Measurements from ENCODE around the gene MTG1.
"Not testable (repeated sequence)": the region's sequence is repeated elsewhere in the genome, so short reads cannot be mapped to it uniquely, and the experiment has no call there.

MTG1 gene

DNA sequence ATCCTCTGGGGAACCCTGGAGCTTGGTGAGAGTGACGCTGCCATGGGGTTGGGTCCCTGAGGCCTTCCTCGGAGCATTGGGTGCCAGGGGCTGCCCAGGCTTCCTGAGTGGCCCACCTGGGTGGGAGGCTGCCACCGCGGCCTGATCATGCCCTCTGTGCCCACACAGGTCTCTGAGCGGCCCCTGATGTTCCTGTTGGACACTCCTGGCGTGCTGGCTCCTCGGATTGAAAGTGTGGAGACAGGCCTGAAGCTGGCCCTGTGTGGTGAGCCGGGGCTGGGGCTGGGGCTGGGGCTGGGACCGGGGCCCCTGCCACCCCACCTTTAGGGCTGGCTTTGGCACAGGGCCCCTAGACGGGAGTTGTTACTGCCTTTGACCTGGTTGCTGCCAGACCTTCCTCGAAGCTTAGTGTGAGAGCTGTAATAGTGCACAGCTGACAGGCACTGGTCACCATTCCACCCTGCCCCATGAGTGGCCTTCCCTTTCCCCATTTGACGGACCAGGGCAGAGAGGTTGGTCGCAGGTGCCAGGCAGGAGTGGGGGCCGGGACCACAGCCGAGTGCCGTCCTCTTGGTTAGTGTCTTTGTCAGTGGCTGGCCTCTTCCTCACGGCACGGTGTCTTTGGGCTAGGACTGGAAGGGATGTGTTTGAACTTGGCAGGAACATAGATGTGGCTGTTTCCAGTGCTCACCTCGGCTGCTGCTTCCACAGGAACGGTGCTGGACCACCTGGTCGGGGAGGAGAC, 8.2 kb downstream of the MTG1 start:
- DNase-seq: no peak

DNA sequence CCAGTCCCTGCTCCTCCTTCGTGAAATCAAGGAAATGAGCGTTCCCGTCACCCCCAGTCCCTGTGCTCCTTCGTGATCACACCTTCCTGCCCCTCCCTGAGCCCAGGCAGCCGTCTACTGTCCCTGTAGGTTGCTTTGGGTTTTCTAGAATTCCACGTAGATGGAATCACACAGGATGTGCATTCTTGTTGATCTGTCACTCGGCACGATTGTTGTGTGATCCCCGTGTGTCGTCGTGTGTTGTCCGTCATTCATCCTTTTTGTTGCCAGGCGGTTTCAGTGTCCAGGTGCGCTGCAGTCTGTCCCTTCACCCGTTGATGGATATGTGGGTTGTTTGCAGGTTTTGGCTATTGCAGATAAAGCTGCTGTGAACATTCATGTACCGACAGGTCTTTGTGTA, 9.4 kb downstream of the MTG1 start:
- DNase-seq: no peak

DNA sequence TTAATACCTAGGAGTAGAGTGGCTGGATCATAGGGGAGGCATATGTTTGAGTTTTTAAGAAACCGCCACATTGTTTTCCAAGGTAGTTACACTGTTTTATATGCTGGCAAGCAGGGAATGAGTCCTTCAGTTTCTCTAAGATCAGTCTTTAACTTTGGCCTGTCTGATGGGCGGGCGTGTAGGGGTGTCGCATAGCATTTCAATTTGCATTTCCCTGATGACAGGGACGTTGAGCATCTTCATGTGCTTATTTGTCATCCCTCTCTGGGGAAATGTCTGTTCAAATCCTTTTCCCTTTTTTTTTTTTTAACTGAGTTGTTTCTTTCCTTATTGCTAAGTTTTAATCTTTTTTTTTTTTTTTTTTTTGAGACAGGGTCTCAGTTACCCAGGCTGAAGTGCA, 9.8 kb downstream of the MTG1 start:
- no peak for DNase-seq

DNA sequence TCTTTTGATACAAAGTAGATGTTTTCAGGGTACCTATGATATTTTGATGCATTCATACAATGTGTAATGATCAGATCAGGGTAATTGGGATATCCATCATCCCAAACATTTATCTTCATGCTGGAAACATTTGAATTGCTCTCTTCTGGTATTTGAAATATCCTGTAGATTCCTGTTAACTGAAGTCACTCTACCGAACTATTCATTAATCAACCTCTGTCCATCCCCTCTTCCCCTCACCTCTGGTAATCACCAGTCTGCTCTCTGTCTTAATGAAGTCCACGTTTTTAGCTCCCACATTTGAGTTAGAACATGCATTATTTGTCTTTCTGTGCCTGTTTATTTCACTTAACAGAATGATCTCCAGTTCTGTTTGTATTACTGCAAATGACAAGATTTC, 11.3 kb downstream of the MTG1 start:
- no peak for DNase-seq

DNA sequence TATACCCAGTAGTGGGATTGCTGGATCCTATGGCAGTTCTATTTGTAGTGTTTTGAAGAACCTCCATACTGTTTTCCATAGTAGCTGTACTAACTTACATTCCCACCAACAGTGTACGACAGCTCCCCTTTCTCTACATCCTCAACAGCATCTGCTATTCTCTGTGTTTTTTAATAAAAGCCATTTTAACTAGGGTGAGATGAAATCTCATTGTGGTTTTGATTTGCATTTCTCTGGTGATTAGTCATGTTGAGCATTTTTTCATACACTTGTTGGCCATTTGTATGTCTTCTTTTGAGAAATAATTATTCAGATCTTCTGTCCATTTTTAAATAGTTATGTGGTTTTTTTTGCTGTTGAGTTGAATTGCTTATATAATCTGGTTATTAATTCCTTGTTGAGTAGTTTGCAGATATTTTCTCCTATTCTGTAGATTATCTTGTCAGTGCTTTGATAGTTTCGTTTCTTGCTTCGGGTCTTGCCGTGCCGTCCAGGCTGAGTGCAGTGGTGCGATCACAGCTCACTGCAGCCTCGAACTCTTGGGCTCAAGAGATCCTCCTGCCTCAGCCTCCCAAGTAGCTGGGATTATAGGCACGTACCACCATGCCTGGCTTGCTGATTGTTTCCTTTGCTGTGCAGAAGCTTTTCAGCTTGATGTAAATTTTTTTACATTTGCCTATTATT, 12.0 kb downstream of the MTG1 start:
- no peak for DNase-seq

DNA sequence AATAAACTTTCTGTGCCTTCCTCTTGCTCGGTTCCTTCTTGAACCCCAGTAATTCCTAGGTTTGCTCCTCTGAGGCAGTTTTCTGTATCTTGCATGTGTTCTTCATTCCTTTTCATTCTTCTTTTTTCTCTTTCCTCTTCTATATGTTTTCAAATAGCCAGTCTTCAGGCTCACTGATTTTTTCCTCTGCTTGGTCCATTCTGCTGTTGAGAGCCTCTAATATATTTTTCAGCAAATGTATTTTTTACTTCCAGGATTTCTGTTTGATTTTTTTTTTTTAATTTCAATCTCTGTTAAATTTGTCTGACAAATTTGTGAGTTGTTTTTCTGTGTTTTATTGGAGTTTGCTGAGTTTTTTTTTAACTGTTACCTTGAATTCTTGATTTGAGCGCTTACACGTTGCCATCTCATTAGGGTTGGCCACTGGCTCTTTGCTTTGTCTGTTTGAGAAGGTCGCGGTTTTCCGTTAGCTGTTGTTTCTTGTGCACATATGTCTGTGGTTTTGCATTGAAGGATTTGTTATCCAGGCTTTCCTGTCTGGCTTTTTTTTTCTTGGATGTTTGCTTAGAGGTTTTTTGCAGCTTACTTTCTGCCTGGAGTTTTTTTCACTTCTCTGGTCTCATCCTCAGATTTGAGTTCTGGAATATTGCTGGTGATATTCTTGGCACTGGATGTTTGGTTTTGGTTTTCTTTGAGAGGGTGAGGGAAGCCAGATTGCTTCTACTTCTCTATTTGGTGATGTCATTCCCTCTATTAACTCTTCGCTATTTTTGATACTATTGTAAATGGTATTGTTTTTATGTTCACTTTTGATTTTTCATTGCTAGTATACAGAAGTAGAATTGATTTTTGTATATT, 17.8 kb downstream of the MTG1 start:
- no peak for DNase-seq

DNA sequence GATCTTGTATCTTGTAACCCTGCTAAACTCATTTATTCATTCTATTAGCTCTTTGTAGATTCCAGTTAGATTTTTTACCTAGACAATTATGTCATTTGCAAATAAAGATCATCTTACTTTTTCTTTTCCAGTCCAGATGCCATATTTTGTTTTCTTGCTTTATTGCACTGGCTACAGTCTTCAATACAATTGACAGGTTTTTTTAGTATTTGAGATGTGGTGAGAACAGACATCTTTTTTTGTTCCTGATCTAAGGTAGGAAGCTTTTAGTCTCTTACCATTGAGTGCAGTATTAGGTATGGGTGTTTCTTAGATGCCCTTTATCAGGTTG, 18.4 kb downstream of the MTG1 start:
- DNase-seq: no peak

DNA sequence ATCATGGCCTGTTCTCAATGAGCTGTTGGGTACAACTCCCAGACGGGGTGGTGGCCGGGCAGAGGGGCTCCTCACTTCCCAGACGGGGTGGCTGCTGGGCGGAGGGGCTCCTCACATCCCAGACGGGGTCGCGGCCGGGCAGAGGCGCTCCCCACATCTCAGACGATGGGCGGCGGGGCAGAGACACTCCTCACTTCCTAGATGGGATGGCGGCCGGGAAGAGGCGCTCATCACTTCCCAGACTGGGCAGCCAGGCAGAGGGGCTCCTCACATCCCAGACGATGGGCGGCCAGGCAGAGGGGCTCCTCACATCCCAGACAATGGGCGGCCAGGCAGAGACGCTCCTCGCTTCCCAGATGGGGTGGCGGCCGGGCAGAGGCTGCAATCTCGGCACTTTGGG, 20.4 kb downstream of the MTG1 start:
- DNase-seq: not testable (repeated sequence)

DNA sequence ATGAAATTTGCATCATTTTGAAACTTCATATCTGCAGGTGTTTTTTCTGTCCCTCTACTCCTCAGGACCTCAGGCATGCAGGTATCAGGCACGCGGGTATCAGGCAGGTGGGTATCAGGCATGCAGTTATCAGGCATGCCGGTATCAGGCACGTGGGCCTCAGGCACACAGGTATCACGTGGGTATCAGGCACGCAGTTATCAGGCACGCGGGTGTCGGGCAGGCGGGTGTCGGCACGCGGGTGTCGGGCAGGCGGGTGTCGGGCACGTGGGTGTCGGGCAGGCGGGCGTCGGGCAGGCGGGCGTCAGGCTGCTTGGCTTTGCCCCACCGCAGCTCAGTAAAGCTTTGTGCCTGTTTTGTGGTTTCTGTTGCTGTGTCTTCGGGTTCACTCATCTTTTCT, 21.8 kb downstream of the MTG1 start:
- no peak for DNase-seq

DNA sequence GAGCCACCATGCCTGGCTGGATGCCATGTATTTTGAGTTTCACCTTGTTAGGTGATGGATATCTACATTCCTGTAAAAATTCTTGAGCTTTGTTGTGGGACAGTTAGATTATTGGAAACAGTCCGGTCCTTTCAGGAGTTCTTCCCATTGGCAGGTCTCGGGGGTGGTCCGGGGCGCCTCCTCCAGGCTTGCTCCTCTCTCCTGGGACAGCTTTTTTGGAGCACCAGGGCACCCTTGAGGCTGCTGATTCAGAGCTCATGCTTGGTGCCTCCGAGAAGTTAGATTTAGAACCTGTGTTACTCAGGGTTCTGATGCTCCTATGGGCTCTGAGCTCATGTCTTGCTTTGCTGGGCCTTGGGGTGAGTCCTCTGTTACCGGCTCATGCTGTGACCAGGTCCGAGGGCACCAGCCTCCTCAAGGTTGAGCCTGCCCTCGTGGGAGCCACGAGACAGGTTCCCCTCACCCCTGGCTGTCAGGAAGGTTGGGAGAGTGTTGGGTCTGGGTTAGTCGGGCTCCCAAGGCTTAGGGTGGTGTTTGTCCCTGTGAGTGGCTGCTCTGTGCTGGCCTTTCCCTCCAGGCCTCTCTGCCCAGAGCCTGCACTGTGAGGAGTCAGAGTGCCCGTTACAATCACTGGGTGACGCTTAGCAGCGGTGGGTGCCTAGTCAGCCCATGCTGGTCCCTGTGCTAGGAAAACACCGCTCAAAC, 24.5 kb downstream of the MTG1 start:
- DNase-seq: no peak

DNA sequence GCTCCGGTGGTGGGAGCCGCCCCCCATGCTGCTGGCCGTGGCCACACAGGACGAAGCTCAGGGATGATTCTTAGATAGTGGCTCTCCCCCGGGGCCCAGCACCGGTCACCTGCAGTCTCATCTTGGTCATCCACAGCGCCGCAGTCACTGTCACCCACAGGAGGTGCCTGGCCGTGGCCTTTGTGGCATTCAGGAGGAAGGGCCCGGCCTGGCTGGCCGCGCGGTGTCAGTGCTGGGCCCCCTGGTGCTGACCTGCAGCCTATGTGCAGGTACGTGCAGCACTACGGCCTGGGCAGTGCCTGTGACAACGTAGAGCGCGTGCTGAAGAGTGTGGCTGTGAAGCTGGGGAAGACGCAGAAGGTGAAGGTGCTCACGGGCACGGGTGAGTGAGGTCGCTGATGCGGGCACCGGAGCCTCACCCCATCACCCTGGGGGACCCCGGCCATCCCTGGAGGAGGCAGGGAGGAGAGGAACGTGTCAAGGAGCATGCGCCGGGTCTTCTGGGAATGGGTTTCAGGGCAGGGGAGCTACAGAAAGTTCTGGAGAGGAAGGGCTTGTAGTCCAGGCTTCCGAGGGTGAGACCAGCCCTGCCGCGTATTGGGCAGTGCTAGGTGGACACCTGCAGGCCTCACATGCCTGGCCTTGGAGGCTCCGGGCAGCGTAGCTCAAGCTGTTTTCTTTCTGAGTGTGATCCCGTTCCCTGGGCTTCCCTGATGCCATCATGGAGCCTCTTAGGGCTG, 25.4 kb downstream of the MTG1 start:
- no peak for DNase-seq

DNA sequence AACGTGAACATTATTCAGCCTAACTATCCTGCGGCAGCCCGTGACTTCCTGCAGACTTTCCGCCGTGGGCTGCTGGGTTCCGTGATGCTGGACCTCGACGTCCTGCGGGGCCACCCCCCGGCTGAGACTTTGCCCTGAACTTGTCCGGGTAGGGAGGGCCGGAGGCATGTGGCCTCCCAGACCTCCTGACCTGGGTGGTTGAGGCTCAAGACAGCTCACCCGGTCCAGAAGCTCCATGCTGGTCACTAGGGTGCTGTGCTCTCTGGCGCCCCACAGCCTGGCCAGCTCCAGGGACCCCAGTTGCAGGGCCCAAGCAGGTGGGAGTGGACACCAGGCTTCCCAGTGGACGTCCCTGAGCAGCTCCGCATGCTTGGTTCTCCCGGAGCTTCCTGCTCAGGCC, 26.1 kb downstream of the MTG1 start:
- DNase-seq: no peak

DNA sequence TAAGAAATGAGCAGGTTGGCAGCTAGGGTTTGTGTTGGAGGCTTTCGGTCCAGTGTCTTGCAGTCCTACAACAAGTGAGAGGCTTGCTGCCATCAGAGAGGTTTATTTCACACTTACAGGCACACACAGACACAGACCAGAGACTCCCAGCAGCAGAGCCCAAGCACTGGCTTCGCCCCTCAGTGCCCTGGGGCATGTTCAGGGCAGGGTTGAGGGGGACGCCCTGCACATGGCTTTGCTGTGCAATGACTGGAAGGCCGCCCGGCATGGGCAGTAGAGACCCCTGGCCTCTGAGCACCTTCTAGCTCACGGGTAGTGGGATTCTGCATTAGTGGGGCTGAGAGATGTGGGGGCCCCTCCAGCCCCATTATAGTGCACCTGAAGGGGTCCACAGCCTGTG, 26.6 kb downstream of the MTG1 start:
- DNase-seq: no peak

DNA sequence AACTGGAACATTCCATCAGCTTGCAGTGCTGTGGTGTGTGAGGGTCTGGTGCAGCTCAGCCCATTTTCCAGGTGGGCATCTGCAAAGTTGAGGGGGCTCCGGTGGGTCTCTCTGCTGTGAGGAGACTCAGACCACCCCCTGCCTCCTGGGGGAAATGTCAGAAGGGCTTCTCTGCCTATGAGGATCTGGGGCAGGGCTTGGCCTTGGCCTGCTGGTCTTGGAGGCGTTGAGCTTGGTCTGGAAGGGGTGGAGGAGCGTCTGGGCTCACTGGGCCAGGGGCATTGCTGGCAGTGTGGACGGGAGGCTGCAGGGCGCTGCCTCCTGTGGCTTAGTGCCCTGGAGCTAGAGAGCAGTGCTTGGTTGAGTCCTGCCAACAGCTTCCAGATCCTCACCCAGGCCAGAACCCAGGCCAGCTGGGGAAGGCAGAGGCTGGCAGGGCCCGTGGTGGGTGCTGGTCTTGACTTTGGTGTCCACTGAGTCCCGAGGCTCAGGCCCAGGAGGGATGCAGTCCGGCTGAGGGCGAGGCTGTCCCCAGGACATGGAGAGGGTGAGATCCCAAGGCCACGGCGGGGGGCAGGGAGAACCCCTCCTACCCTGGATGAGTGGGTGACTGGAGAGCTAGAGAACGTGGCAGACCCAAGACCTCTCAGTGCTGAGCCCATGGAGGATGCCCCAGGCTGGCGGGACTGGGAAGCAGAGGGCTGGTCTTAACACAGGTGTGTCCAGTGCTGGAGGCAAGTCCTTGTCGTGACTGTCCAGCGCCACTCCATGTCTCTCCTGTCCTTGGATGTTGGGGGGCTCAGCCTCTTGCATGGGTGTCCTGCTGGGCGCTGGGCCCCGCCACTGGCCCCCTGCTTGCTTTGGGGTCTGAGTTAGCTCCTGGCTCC, 27.6 kb downstream of the MTG1 start:
- DNase-seq: no peak

DNA sequence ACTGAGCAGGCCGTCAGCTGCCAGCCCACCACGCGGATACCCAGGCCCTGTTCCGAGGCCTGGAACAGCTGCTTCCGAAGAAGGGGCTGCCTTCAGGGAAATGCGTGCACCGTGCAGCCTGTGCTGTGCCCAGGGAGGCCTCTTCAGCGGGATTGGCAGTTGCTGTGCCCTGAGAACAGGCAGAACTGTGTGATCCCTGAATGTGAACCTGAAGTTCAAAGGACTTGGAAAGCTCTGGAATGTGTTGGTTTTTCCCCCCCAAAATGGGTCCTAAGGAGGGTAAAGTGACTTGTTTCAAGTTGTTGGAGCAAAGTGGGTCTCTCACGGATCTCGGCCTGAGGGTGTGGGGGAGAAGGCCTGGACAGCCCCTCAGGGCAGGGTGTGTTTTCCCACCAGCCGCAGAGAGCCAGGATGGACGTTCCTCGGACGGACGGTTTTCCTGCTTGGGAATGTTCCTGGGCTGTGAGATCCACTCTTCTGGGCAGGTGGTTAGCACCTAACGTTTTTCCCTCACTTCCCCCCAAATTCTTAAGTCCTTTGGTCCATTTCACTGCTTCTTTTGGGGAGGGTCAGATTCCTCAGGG, 28.4 kb downstream of the MTG1 start:
- no peak for DNase-seq

DNA sequence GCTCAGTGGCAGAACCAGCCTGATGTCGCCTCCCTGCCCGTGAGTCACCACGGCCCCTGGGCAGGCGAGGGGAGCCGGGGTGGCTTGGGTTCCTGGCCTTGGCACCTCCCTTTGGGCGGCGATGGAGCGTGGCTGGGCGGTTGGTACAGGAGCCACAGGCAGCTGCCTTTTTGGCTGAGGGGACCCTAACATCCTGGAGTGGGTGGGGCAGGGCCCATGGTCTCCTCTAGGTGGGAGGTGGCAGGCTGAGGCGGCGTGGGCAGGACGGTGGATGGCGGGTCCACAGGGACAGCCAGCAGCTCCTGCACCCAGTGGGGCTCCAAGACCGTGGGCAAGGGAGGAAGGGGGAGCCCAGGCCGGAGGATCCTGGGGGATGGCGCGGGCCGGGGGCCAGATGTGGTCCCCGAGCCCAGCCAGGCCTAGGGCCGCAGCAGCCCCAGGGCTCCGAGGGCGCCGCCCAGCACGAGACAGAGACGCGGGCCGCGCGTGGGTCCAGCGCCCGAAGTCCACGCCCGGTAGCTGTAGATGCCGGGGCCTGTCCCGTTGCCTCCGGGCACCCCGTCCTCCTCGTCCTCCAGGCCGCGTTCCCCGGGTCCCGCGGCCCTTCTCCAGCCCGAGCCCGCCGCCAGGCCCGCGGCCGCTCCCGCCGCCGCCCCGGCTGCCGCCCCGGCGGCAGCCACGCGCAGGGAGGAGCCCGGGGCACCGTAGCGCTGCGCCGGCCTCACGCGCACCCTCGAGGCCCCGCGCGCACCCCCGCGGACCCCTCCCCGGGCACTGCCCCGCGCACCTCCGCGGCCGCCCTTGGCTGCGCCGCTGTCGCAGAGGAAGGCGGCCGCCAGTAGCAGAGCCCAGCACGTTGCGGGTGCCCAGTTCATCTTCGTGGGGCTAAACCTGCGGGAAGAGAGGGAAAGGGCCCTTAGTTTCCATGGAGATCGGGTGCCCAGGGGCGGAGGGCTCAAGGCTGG, 29.1 kb downstream of the MTG1 start:
- peak in 2 of 3 experiments; percentile 8 to 20 for DNase-seq

DNA sequence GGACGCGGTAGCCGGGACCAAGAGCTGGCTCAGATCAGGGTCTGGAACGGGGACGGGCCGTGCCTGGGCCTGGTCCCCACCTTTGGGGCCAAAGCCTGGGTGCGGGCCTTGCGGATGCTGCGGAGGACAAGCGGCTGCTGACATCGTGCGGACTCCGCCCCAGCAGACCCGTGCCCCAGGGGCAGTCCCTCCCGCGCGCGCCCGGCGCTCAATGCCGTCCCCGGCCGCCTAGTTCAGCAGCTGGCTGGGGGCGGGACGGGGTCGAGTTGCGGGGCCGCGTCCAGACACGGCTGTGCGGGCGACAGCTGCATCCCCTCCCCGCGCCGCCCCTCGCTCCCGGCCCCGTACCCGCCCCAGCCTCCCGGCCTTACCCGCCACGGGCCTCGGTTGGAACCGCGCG, 30.1 kb downstream of the MTG1 start:
- not testable (repeated sequence) for DNase-seq

DNA sequence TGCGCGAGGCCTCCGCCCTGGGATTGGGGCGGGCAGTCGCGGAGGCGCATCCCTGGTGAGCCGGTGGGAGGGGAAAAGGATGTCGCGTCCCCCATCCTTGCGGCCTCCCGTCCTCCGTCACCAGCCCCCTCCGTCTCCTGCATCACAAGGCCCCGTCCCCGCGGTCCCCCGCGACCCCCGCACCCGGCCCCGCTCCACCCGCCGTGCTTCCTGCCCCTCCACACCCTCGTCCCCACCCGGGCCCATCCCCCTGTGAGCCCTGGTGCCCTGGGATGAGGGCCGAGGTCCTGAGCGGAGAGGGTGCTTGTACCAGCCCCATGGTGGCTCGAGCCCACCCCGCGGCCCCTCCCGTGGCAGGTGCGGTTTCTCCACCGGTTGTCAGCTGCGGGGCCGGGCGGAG, 30.6 kb downstream of the MTG1 start, which contains the start of gene SPRN:
TSS of gene SPRN (minus strand) at position 25 of the 400 bp plus-strand sequence. CDS start 944 bp downstream, outside the sequence.
- DNase-seq: not testable (repeated sequence)

DNA sequence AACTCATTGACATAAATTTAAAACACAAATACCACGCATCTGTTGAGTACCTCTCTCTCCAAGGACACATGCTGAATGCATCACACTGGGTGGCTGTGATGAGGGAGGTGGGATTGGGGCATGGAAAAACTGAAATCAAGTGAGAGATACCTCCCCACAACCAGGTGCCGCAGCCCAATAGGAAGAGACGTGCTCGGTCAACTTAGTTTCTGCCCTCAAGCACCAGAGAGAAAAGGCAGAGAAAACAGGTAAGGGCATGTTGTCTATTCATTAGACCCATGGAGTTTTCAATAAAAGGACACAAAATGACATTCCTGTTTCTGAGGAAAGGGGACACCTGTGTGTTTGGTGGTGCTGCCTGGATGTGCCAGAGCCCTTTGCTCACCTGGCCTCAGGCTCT, 35.6 kb downstream of the MTG1 start:
- not testable (repeated sequence) for DNase-seq

All from NCI-H1417 (cell line).